Measurements from ENCODE around the gene YOD1.

Gene YOD1

GRCh38 chr1:207007352-207008033 is 43.5 kb downstream of the YOD1 start:
- no peaks in the 10 kb centered on the region for H3K36me3 ChIP-seq (ENCODE audit: control insufficient read depth, low read length)
- no peaks in the 10 kb centered on the region for H3K79me2 ChIP-seq (ENCODE audit: control insufficient read depth, low read length)
- H3K27ac ChIP-seq (ENCODE audit: low read depth, low read length), result no peak overlapping the region
- no peak overlapping the region for H3K4me2 ChIP-seq (ENCODE audit: low read length)
- H3K27me3 ChIP-seq (ENCODE audit: control insufficient read depth, low read length), result peaks cover 9% of the 10 kb centered on the region
- H3K9me2 ChIP-seq (replicated peaks; ENCODE audit: control insufficient read depth, low read length), result no peaks in the 10 kb centered on the region
- TF ChIP-seq, protein P1, sequence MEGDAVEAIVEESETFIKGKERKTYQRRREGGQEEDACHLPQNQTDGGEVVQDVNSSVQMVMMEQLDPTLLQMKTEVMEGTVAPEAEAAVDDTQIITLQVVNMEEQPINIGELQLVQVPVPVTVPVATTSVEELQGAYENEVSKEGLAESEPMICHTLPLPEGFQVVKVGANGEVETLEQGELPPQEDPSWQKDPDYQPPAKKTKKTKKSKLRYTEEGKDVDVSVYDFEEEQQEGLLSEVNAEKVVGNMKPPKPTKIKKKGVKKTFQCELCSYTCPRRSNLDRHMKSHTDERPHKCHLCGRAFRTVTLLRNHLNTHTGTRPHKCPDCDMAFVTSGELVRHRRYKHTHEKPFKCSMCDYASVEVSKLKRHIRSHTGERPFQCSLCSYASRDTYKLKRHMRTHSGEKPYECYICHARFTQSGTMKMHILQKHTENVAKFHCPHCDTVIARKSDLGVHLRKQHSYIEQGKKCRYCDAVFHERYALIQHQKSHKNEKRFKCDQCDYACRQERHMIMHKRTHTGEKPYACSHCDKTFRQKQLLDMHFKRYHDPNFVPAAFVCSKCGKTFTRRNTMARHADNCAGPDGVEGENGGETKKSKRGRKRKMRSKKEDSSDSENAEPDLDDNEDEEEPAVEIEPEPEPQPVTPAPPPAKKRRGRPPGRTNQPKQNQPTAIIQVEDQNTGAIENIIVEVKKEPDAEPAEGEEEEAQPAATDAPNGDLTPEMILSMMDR (IDR thresholded peaks at IDR 0.05; ENCODE audit: low read depth, low read length, poor library complexity, severe bottlenecking), result no peak
- TF ChIP-seq EZH2phosphoT487 (IDR thresholded peaks at IDR 0.05; ENCODE audit: borderline replicate concordance, low read length), result no peak
- H3K4me1 ChIP-seq (ENCODE audit: control insufficient read depth, low read length), result no peaks in the 10 kb centered on the region
- no peaks in the 10 kb centered on the region for H4K20me1 ChIP-seq (ENCODE audit: control insufficient read depth, insufficient read depth, low read depth, low read length)
- H3K9me3 ChIP-seq (ENCODE audit: control insufficient read depth, insufficient read depth, low read length), result no peaks in the 10 kb centered on the region
- H3F3A ChIP-seq (ENCODE audit: control insufficient read depth, insufficient read depth), result no peaks in the 10 kb centered on the region
- no peak overlapping the region for H3K4me3 ChIP-seq (ENCODE audit: low read length)

GRCh38 chr1:207006914-207007313 is 44.1 kb downstream of the YOD1 start:
- no peaks in the 10 kb centered on the region for H3K79me2 ChIP-seq (ENCODE audit: control insufficient read depth, low read length)
- no peaks in the 10 kb centered on the region for H4K20me1 ChIP-seq (ENCODE audit: control insufficient read depth, insufficient read depth, low read depth, low read length)
- TF ChIP-seq EZH2phosphoT487 (IDR thresholded peaks at IDR 0.05; ENCODE audit: borderline replicate concordance, low read length), result no peak
- TF ChIP-seq, protein P1 (IDR thresholded peaks at IDR 0.05; ENCODE audit: low read depth, low read length, poor library complexity, severe bottlenecking), result no peak
- no peaks in the 10 kb centered on the region for H3K9me2 ChIP-seq (replicated peaks; ENCODE audit: control insufficient read depth, low read length)
- no peak overlapping the region for H3K27ac ChIP-seq (ENCODE audit: low read depth, low read length)
- H3F3A ChIP-seq (ENCODE audit: control insufficient read depth, insufficient read depth), result no peaks in the 10 kb centered on the region
- peaks cover 3% of the 10 kb centered on the region; the same call in 1 of the 2 replicates for H3K27me3 ChIP-seq (ENCODE audit: control insufficient read depth, low read length)
- H3K9me3 ChIP-seq (ENCODE audit: control insufficient read depth, insufficient read depth, low read length), result no peaks in the 10 kb centered on the region
- no peaks in the 10 kb centered on the region for H3K36me3 ChIP-seq (ENCODE audit: control insufficient read depth, low read length)
- H3K4me3 ChIP-seq (ENCODE audit: low read length), result no peak overlapping the region
- H3K4me1 ChIP-seq (ENCODE audit: control insufficient read depth, low read length), result no peaks in the 10 kb centered on the region
- no peak overlapping the region for H3K4me2 ChIP-seq (ENCODE audit: low read length)

- H3K36me3 ChIP-seq (ENCODE audit: control insufficient read depth, low read length), result no peaks in the 10 kb centered on the region
- H3K79me2 ChIP-seq (ENCODE audit: control insufficient read depth, low read length), result no peaks in the 10 kb centered on the region
- TF ChIP-seq, protein P1 (IDR thresholded peaks at IDR 0.05; ENCODE audit: low read depth, low read length, poor library complexity, severe bottlenecking), result no peak
- no peak for TF ChIP-seq EZH2phosphoT487 (IDR thresholded peaks at IDR 0.05; ENCODE audit: borderline replicate concordance, low read length)
- H3K9me3 ChIP-seq (ENCODE audit: control insufficient read depth, insufficient read depth, low read length), result no peaks in the 10 kb centered on the region
- H4K20me1 ChIP-seq (ENCODE audit: control insufficient read depth, insufficient read depth, low read depth, low read length), result no peaks in the 10 kb centered on the region
- H3K27ac ChIP-seq (ENCODE audit: low read depth, low read length), result no peak overlapping the region
- H3K4me1 ChIP-seq (ENCODE audit: control insufficient read depth, low read length), result no peaks in the 10 kb centered on the region
- no peaks in the 10 kb centered on the region for H3F3A ChIP-seq (ENCODE audit: control insufficient read depth, insufficient read depth)
- H3K27me3 ChIP-seq (ENCODE audit: control insufficient read depth, low read length), result peaks cover 7% of the 10 kb centered on the region
- no peak overlapping the region for H3K4me3 ChIP-seq (ENCODE audit: low read length)
- no peak overlapping the region for H3K4me2 ChIP-seq (ENCODE audit: low read length)
- no peaks in the 10 kb centered on the region for H3K9me2 ChIP-seq (replicated peaks; ENCODE audit: control insufficient read depth, low read length)
These were observed 44.9 kb downstream of the YOD1 start for GRCh38 chr1:207006083-207006482.

All from DOHH2 (cell line).